ENCODE measurements around the gene CSGALNACT2.

DNA sequence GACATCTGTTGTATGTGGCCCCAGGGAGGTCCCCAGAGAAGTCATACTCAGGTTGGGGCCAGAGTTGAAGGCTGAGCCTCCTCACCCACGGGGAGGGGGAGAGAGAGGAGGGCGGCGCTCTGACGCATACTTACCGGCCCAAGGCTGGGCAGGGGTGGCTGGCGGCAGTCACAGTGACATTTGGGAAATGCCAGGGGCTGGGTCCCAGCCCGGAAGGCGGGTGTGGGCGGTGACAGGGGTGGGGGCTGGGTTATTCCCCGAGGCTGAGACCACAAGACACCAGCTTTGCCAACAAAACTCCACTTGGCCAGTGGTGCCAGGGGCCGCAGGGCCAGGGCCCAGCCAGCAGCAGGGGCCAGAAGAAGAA, 87.5 kb downstream of the CSGALNACT2 start:
- TF ChIP-seq, protein P1, sequence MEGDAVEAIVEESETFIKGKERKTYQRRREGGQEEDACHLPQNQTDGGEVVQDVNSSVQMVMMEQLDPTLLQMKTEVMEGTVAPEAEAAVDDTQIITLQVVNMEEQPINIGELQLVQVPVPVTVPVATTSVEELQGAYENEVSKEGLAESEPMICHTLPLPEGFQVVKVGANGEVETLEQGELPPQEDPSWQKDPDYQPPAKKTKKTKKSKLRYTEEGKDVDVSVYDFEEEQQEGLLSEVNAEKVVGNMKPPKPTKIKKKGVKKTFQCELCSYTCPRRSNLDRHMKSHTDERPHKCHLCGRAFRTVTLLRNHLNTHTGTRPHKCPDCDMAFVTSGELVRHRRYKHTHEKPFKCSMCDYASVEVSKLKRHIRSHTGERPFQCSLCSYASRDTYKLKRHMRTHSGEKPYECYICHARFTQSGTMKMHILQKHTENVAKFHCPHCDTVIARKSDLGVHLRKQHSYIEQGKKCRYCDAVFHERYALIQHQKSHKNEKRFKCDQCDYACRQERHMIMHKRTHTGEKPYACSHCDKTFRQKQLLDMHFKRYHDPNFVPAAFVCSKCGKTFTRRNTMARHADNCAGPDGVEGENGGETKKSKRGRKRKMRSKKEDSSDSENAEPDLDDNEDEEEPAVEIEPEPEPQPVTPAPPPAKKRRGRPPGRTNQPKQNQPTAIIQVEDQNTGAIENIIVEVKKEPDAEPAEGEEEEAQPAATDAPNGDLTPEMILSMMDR (conservative IDR thresholded peaks at IDR 0.05; ENCODE audit: low read depth, low read length): no peak
- TF ChIP-seq EZH2 (IDR thresholded peaks at IDR 0.05; ENCODE audit: low read length, unreplicated experiment) (no peak), EZH2phosphoT487 (IDR thresholded peaks at IDR 0.05; ENCODE audit: borderline replicate concordance, low read length) (no peak)
